ENCODE data around the gene SYT14.

Gene SYT14

GRCh38 chr1:210021145-210021860 lies 83.3 kb downstream of the SYT14 start (continued):
- no peak for TF ChIP-seq PATZ1 (CRISPR knock-in tag; IDR thresholded peaks at IDR 0.05; ENCODE audit: borderline replicate concordance)
- TF ChIP-seq TCF4 (CRISPR knock-in tag; IDR thresholded peaks at IDR 0.05; ENCODE audit: borderline replicate concordance), result no peak
- no peak for TF ChIP-seq ZNF70 (CRISPR knock-in tag; IDR thresholded peaks at IDR 0.05)

- ATAC-seq, result no peak
- TF ChIP-seq PATZ1 (CRISPR knock-in tag; IDR thresholded peaks at IDR 0.05; ENCODE audit: borderline replicate concordance) (no peak), CSDC2 (CRISPR knock-in tag; IDR thresholded peaks at IDR 0.05) (no peak), TOX (CRISPR knock-in tag; IDR thresholded peaks at IDR 0.05; ENCODE audit: borderline replicate concordance) (no peak), ZFP3 (CRISPR knock-in tag; IDR thresholded peaks at IDR 0.05) (no peak), ZC3H10 (CRISPR knock-in tag; IDR thresholded peaks at IDR 0.05) (no peak), GLIS3 (CRISPR knock-in tag; IDR thresholded peaks at IDR 0.05) (no peak), PPARA (CRISPR knock-in tag; IDR thresholded peaks at IDR 0.05; ENCODE audit: borderline replicate concordance) (no peak), ARNTL (CRISPR knock-in tag; IDR thresholded peaks at IDR 0.05; ENCODE audit: borderline replicate concordance, low read depth) (no peak), RARB (CRISPR knock-in tag; IDR thresholded peaks at IDR 0.05) (no peak), ESRRG (CRISPR knock-in tag; IDR thresholded peaks at IDR 0.05) (no peak), ZNF70 (CRISPR knock-in tag; IDR thresholded peaks at IDR 0.05) (no peak), ISL1 (CRISPR knock-in tag; IDR thresholded peaks at IDR 0.05) (no peak)
Observed at GRCh38 chr1:210022044-210022443, 84.0 kb downstream of the SYT14 start.

- no peak for ATAC-seq
- no peak for TF ChIP-seq ZNF565 (CRISPR knock-in tag; conservative IDR thresholded peaks at IDR 0.05; ENCODE audit: low read depth)
- no peak for TF ChIP-seq CSDC2 (CRISPR knock-in tag; IDR thresholded peaks at IDR 0.05)
- no peak for TF ChIP-seq POU6F1 (CRISPR knock-in tag; IDR thresholded peaks at IDR 0.05; ENCODE audit: borderline replicate concordance, low read depth)
Observed at GRCh38 chr1:210024282-210024681, 86.3 kb downstream of the SYT14 start.

- no peak for TF ChIP-seq ESRRG (CRISPR knock-in tag; IDR thresholded peaks at IDR 0.05)
- no peak for TF ChIP-seq PATZ1 (CRISPR knock-in tag; IDR thresholded peaks at IDR 0.05; ENCODE audit: borderline replicate concordance)
- no peak for ATAC-seq
Observed at GRCh38 chr1:210024996-210025395, 87.0 kb downstream of the SYT14 start.

GRCh38 chr1:210025870-210026269 lies 87.9 kb downstream of the SYT14 start:
- ATAC-seq, result peak; percentile 49; the same call in 2 of the 3 replicates
- no peak for TF ChIP-seq ZNF70 (CRISPR knock-in tag; IDR thresholded peaks at IDR 0.05)
- no peak for TF ChIP-seq ZFP3 (CRISPR knock-in tag; IDR thresholded peaks at IDR 0.05)
- no peak for TF ChIP-seq ARNTL (CRISPR knock-in tag; IDR thresholded peaks at IDR 0.05; ENCODE audit: borderline replicate concordance, low read depth)
- no peak for TF ChIP-seq ESRRG (CRISPR knock-in tag; IDR thresholded peaks at IDR 0.05)
- no peak for TF ChIP-seq ZFP30 (CRISPR knock-in tag; IDR thresholded peaks at IDR 0.05)
- TF ChIP-seq GLIS3 (CRISPR knock-in tag; IDR thresholded peaks at IDR 0.05), result no peak
- TF ChIP-seq OSR1 (CRISPR knock-in tag; IDR thresholded peaks at IDR 0.05), result no peak
- TF ChIP-seq TCF4 (CRISPR knock-in tag; IDR thresholded peaks at IDR 0.05; ENCODE audit: borderline replicate concordance), result no peak
- TF ChIP-seq ZNF8 (CRISPR knock-in tag; IDR thresholded peaks at IDR 0.05), result no peak
- TF ChIP-seq CREB5 (CRISPR knock-in tag; IDR thresholded peaks at IDR 0.05; ENCODE audit: low read depth), result no peak
- no peak for TF ChIP-seq ZC3H10 (CRISPR knock-in tag; IDR thresholded peaks at IDR 0.05)
- TF ChIP-seq POU6F1 (CRISPR knock-in tag; IDR thresholded peaks at IDR 0.05; ENCODE audit: borderline replicate concordance, low read depth), result no peak
- no peak for TF ChIP-seq CSRNP3 (CRISPR knock-in tag; IDR thresholded peaks at IDR 0.05)
- no peak for TF ChIP-seq ISL1 (CRISPR knock-in tag; IDR thresholded peaks at IDR 0.05)

Data from SK-N-SH treated with all-trans-retinoic acid at 6 μM for 48 hours (cell line).